HG03575 (cell line): ENCODE measurements around the gene GPR152.
"Not testable (repeated sequence)": the region's sequence is repeated elsewhere in the genome, so short reads cannot be mapped to it uniquely, and the experiment has no call there.

Source experiments
- ATAC-seq: cut with Tn5 transposase; IDR thresholded peaks from one replicate; pipeline ENCODE4 v1.9.1; 2021; ENCODE audit not compliant: unreplicated experiment, insufficient number of reproducible peaks, low FRiP score; ENCODE audit errors: extremely low read depth

Gene GPR152

GRCh38 chr11:67489885-67490726 lies 37.6 kb upstream of the GPR152 start:
- ATAC-seq, result no peak

- ATAC-seq, result no peak
Observed at GRCh38 chr11:67489203-67489884, 36.8 kb upstream of the GPR152 start.

- ATAC-seq, result no peak
Observed at GRCh38 chr11:67486481-67487195, 34.1 kb upstream of the GPR152 start.

- ATAC-seq, result not testable (repeated sequence)
Observed at GRCh38 chr11:67485873-67486361, 33.4 kb upstream of the GPR152 start.

GRCh38 chr11:67484847-67485311 lies 32.4 kb upstream of the GPR152 start:
- no peak for ATAC-seq

- no peak for ATAC-seq
Observed at GRCh38 chr11:67483831-67484665, 31.5 kb upstream of the GPR152 start.

GRCh38 chr11:67482827-67483798 lies 30.6 kb upstream of the GPR152 start, which contains the start of gene AIP:
Gene AIP (plus strand): TSS chr11:67483026. CDS start chr11:67483159, 133 bp downstream.
- peak; percentile 38 for ATAC-seq

GRCh38 chr11:67482275-67482826 lies 29.8 kb upstream of the GPR152 start:
- no peak for ATAC-seq

- ATAC-seq, result not testable (repeated sequence)
Observed at GRCh38 chr11:67477344-67478050, 25.0 kb upstream of the GPR152 start.

- ATAC-seq, result not testable (repeated sequence)
Observed at GRCh38 chr11:67476692-67477091, 24.2 kb upstream of the GPR152 start.

- ATAC-seq, result no peak
Observed at GRCh38 chr11:67472882-67473281, 20.4 kb upstream of the GPR152 start.

- ATAC-seq, result no peak
Observed at GRCh38 chr11:67470337-67471002, 17.9 kb upstream of the GPR152 start.

- no peak for ATAC-seq
Observed at GRCh38 chr11:67469508-67469811, 16.9 kb upstream of the GPR152 start.

GRCh38 chr11:67468759-67469507 lies 16.4 kb upstream of the GPR152 start, which contains the start of gene TMEM134:
Gene TMEM134 (minus strand): TSS chr11:67469251. CDS start chr11:67469192, 59 bp downstream.
- ATAC-seq, result no peak

- ATAC-seq, result no peak
Observed at GRCh38 chr11:67468456-67468758, 15.9 kb upstream of the GPR152 start.

- ATAC-seq, result no peak
Observed at GRCh38 chr11:67468056-67468455, 15.5 kb upstream of the GPR152 start.
